ENCODE data around the gene HP1BP3. TPM values are rescaled to one million over a fixed set of nuclear protein-coding genes. Genes with fewer than 3 reads are reported as not detected.

HP1BP3 gene
- total RNA-seq, 1 donor from 2014 or later: 228 TPM

GRCh38 chr1:20698195-20698910, 88.8 kb downstream of the HP1BP3 start:
- no peaks in the 10 kb centered on the region for H3K9me3 Mint-ChIP-seq (ENCODE audit: unreplicated experiment)
- no peaks in the 10 kb centered on the region for H3K36me3 Mint-ChIP-seq (ENCODE audit: unreplicated experiment)
- DNase-seq (ENCODE audit: extremely low spot score, unreplicated experiment): no peak
- H3K4me3 Mint-ChIP-seq (ENCODE audit: unreplicated experiment): no peak overlapping the region
- H3K4me1 Mint-ChIP-seq (ENCODE audit: unreplicated experiment): peaks cover 19% of the 10 kb centered on the region
- TF ChIP-seq, protein P1, sequence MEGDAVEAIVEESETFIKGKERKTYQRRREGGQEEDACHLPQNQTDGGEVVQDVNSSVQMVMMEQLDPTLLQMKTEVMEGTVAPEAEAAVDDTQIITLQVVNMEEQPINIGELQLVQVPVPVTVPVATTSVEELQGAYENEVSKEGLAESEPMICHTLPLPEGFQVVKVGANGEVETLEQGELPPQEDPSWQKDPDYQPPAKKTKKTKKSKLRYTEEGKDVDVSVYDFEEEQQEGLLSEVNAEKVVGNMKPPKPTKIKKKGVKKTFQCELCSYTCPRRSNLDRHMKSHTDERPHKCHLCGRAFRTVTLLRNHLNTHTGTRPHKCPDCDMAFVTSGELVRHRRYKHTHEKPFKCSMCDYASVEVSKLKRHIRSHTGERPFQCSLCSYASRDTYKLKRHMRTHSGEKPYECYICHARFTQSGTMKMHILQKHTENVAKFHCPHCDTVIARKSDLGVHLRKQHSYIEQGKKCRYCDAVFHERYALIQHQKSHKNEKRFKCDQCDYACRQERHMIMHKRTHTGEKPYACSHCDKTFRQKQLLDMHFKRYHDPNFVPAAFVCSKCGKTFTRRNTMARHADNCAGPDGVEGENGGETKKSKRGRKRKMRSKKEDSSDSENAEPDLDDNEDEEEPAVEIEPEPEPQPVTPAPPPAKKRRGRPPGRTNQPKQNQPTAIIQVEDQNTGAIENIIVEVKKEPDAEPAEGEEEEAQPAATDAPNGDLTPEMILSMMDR (IDR thresholded peaks at IDR 0.05): no peak
- H3K27ac Mint-ChIP-seq (ENCODE audit: unreplicated experiment): peak overlapping the region; percentile 41
- H3K27me3 Mint-ChIP-seq (ENCODE audit: unreplicated experiment): no peaks in the 10 kb centered on the region

DNA sequence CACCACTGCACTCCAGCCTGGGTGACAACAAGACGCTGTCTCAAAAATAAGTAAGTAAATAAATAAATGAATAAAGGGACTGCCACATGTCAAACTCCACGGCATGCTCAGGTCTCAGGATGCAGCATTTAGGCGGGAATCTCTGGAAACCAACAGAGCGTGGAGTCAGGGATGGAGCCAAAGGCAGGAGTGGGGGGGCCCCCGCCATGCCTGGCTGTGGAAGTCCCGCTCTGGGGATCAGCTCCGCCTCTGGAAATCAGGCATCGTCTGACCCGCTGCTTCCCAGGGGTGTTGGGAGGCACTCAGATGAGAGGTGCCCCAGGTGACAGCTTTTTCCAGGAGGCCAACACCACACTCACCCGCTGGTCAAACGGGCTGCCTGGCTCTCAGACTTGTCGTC, 89.5 kb downstream of the HP1BP3 start:
- Mint-ChIP-seq H3K4me1 (ENCODE audit: unreplicated experiment) (peaks cover 19% of the 10 kb centered on the region), H3K4me3 (ENCODE audit: unreplicated experiment) (no peak overlapping the region), H3K36me3 (ENCODE audit: unreplicated experiment) (no peaks in the 10 kb centered on the region), H3K9me3 (ENCODE audit: unreplicated experiment) (no peaks in the 10 kb centered on the region), H3K27me3 (ENCODE audit: unreplicated experiment) (no peaks in the 10 kb centered on the region), H3K27ac (ENCODE audit: unreplicated experiment) (peak overlapping the region; percentile 92)
- TF ChIP-seq, protein P1 (IDR thresholded peaks at IDR 0.05): no peak
- DNase-seq (ENCODE audit: extremely low spot score, unreplicated experiment): no peak

- Mint-ChIP-seq H3K4me3 (ENCODE audit: unreplicated experiment) (peak overlapping the region; percentile 84), H3K9me3 (ENCODE audit: unreplicated experiment) (no peaks in the 10 kb centered on the region), H3K36me3 (ENCODE audit: unreplicated experiment) (no peaks in the 10 kb centered on the region), H3K27ac (ENCODE audit: unreplicated experiment) (peak overlapping the region; percentile 92), H3K27me3 (ENCODE audit: unreplicated experiment) (no peaks in the 10 kb centered on the region), H3K4me1 (ENCODE audit: unreplicated experiment) (peaks cover 19% of the 10 kb centered on the region)
- DNase-seq (ENCODE audit: extremely low spot score, unreplicated experiment): peak; percentile 97
- TF ChIP-seq, protein P1 (IDR thresholded peaks at IDR 0.05): peak; percentile 91
Observed at GRCh38 chr1:20696397-20697333, 90.4 kb downstream of the HP1BP3 start.

GRCh38 chr1:20695515-20695914, 91.6 kb downstream of the HP1BP3 start:
- Mint-ChIP-seq H3K27me3 (ENCODE audit: unreplicated experiment) (no peaks in the 10 kb centered on the region), H3K36me3 (ENCODE audit: unreplicated experiment) (no peaks in the 10 kb centered on the region), H3K27ac (ENCODE audit: unreplicated experiment) (no peak overlapping the region), H3K9me3 (ENCODE audit: unreplicated experiment) (no peaks in the 10 kb centered on the region), H3K4me1 (ENCODE audit: unreplicated experiment) (peaks cover 19% of the 10 kb centered on the region), H3K4me3 (ENCODE audit: unreplicated experiment) (peak overlapping the region; percentile 84)
- TF ChIP-seq, protein P1 (IDR thresholded peaks at IDR 0.05): no peak
- DNase-seq (ENCODE audit: extremely low spot score, unreplicated experiment): no peak

- TF ChIP-seq, protein P1 (IDR thresholded peaks at IDR 0.05): no peak
- Mint-ChIP-seq H3K27me3 (ENCODE audit: unreplicated experiment) (no peaks in the 10 kb centered on the region), H3K9me3 (ENCODE audit: unreplicated experiment) (no peaks in the 10 kb centered on the region), H3K4me3 (ENCODE audit: unreplicated experiment) (no peak overlapping the region), H3K36me3 (ENCODE audit: unreplicated experiment) (no peaks in the 10 kb centered on the region), H3K27ac (ENCODE audit: unreplicated experiment) (no peak overlapping the region), H3K4me1 (ENCODE audit: unreplicated experiment) (peaks cover 18% of the 10 kb centered on the region)
- no peak for DNase-seq (ENCODE audit: extremely low spot score, unreplicated experiment)
Observed at GRCh38 chr1:20693623-20694022, 93.5 kb downstream of the HP1BP3 start.
